Stomach (tissue), 9 donors: ENCODE data around the gene WDR93. TPM values are rescaled to one million over a fixed set of nuclear protein-coding genes. Genes with fewer than 3 reads are reported as not detected.

Experiments used
- DNase-seq, 2 donors: peaks; one replicate each; pipeline versions ENCODE4 v3.0.0 to v3.0.0-alpha.2; 2013 to 2019
- H3K27ac ChIP-seq, 5 donors: fragments of 200-600 bp in 4 of 5; sonication (generic) in 4 of 5; one replicate each; pipeline ENCODE4 v1.5.1; 2013 to 2019; ENCODE audit warnings: mild to moderate bottlenecking in 1 of 5, moderate library complexity in 1 of 5
- H3K27me3 ChIP-seq, 3 donors: fragments of 200-600 bp; sonication (generic); one replicate each; pipeline ENCODE4 v1.5.1; 2017 to 2019; ENCODE audit warnings: mixed run types in 1 of 3
- H3K36me3 ChIP-seq, 4 donors: fragments of 200-600 bp; sonication (generic); 1 replicate in 3 of 4; 2 replicates in 1 of 4; pipeline ENCODE4 v1.5.1; 2016 to 2019
- H3K4me1 ChIP-seq, 4 donors: fragments of 200-600 bp; sonication (generic); one replicate each; pipeline ENCODE4 v1.5.1; 2016 to 2019
- H3K4me3 ChIP-seq, 4 donors: fragments of 200-600 bp; sonication (generic) in 3 of 4; one replicate each; pipeline ENCODE4 v1.5.1; 2016 to 2019; ENCODE audit warnings: mild to moderate bottlenecking in 1 of 4
- H3K9me3 ChIP-seq, 4 donors: fragments of 200-600 bp; sonication (generic); one replicate each; pipeline ENCODE4 v1.5.1; 2016 to 2019
- EP300 ChIP-seq: sonication (generic); formaldehyde crosslinking; IDR thresholded peaks from one replicate; pipeline ENCODE4 v1.6.1; 2017; ENCODE audit warnings: antibody characterized with exemption
- POLR2A ChIP-seq, 4 donors: fragments of 450-650 bp; IDR thresholded peaks; one replicate each; pipeline ENCODE4 v1.6.1; 2016; ENCODE audit warnings: antibody characterized with exemption in 4 of 4, control low read depth in 2 of 4, mild to moderate bottlenecking in 1 of 4, moderate library complexity in 1 of 4
- POLR2AphosphoS5 ChIP-seq, 3 donors: sonication (generic); formaldehyde crosslinking; IDR thresholded peaks; one replicate each; pipeline ENCODE4 v1.6.1; 2016; ENCODE audit warnings: antibody characterized with exemption in 3 of 3
- WGBS, 5 donors: extraction: QIAGEN DNeasy Blood & Tissue Kit in 3 of 5; methylation state at CpG; one replicate each; pipeline versions ENCODE4 v1.1.5 to v1.1.7; 2013 to 2018; 5-methylcytosine and 5-hydroxymethylcytosine counted together
- intact Hi-C: fragments of 100-400 bp; cut with DNase I; formaldehyde crosslinking; loops from one replicate; pipeline ENCODE4 v1.15.1; 2023; ENCODE audit warnings: low total_unique reads
- polyA plus RNA-seq, 3 donors: library from polyadenylated mRNA; stranded (reverse); fragments of 200-250 nt; gene quantifications; one replicate each; pipeline ENCODE4 v1.2.3, GENCODE V29; 2013
- total RNA-seq, 5 donors: library from RNA; depleted of rRNA; stranded (reverse); fragments of >200 nt; gene quantifications; one replicate each; pipeline versions ENCODE4 v1.1.0 to v1.2.3, GENCODE V29; 2014 to 2016
- TF ChIP-seq, protein P1 (sequence below), 7 experiments: fragments of 450-650 bp in 4 of 7; fragments of 200-600 bp in 3 of 7; sonication (generic) in 3 of 7; IDR thresholded peaks; one replicate each; pipeline ENCODE4 v1.5.1; 2016 to 2019; ENCODE audit warnings: antibody characterized with exemption in 7 of 7, control low read depth in 2 of 7, mild to moderate bottlenecking in 1 of 7
- donor health status: healthy with polysubstance abuse.
- donor health status: Bipolar disorder and iron deficiency.
- donor health status: healthy.

Gene WDR93
- total and polyA plus RNA-seq, 8 donors = 0.10 TPM; not detected in 7

DNA sequence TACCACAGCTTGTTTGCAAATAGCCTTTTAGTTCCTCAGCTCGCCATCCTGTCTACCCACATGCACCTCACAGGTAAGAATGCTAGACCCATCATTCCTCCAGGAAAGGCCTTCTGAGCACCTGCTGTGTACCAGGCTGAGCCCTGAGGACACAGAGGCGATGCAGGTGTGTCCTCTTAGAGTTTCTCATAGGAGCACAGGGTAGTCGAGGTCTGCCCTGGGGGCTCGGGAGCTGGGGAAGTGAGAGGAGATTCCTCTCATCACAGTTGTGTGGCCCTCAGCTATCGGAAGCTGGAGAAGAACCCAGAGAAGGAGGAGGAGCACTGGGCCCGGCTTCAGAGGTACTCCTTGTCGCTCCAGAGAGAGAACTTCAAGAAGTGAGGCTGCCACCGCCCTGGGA is 52.4 kb downstream of the WDR93 start:
- WGBS, 5 donors = 83 to 89% (median 84%) methylated on average over 8 of the region's 8 CpGs
- H3K27me3 ChIP-seq = peaks cover 0 to 14% (median 0%) of the 10 kb centered on the region in 3 donors
- H3K27ac ChIP-seq = no peak overlapping the region
- DNase-seq = no peak
- no peaks in the 10 kb centered on the region for H3K36me3 ChIP-seq
- no peaks in the 10 kb centered on the region for H3K9me3 ChIP-seq
- peaks cover 0 to 17% (median 4%) of the 10 kb centered on the region in 4 donors for H3K4me1 ChIP-seq
- TF ChIP-seq, protein P1, sequence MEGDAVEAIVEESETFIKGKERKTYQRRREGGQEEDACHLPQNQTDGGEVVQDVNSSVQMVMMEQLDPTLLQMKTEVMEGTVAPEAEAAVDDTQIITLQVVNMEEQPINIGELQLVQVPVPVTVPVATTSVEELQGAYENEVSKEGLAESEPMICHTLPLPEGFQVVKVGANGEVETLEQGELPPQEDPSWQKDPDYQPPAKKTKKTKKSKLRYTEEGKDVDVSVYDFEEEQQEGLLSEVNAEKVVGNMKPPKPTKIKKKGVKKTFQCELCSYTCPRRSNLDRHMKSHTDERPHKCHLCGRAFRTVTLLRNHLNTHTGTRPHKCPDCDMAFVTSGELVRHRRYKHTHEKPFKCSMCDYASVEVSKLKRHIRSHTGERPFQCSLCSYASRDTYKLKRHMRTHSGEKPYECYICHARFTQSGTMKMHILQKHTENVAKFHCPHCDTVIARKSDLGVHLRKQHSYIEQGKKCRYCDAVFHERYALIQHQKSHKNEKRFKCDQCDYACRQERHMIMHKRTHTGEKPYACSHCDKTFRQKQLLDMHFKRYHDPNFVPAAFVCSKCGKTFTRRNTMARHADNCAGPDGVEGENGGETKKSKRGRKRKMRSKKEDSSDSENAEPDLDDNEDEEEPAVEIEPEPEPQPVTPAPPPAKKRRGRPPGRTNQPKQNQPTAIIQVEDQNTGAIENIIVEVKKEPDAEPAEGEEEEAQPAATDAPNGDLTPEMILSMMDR (IDR thresholded peaks at IDR 0.05) = no peak
- no peak for TF ChIP-seq EP300
- no peak for TF ChIP-seq POLR2A (IDR thresholded peaks at IDR 0.05)
- TF ChIP-seq POLR2AphosphoS5 (IDR thresholded peaks at IDR 0.05) = no peak
- intact Hi-C loops = loop anchor here (10.0 kb wide), 1 partner anchor 98 kb away; no protein-coding TSS in a partner anchor
- H3K4me3 ChIP-seq = no peak overlapping the region

DNA sequence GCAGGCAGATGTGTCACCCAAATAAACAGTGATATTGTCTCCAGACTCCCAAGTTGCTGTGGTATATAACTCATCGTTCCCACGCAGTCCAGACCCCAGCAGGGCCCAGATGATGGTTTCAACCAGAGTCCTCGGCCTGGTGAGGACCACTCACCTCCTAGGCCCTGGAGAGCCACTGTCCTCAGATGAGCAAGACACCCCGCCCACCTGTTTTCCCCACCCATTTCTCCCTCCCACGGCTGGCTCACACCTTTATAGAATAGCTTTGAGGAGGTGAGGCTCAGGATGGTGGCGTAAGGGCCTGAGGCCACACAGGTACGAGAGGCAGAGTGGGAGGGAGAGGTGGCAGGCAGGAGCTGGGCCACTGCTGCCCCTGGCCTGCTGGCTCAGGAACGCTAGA is 53.0 kb downstream of the WDR93 start:
- H3K9me3 ChIP-seq = no peaks in the 10 kb centered on the region
- intact Hi-C loops = loop anchor here (10.0 kb wide), 1 partner anchor 99 kb away; no protein-coding TSS in a partner anchor
- 83 to 88% (median 85%) methylated on average over 8 of the region's 8 CpGs for WGBS, 5 donors
- no peak overlapping the region for H3K27ac ChIP-seq
- peaks cover 0 to 17% (median 4%) of the 10 kb centered on the region in 4 donors for H3K4me1 ChIP-seq
- no peaks in the 10 kb centered on the region for H3K36me3 ChIP-seq
- TF ChIP-seq POLR2AphosphoS5 (IDR thresholded peaks at IDR 0.05) = no peak
- TF ChIP-seq, protein P1 (IDR thresholded peaks at IDR 0.05) = no peak
- no peak for TF ChIP-seq EP300
- no peak for TF ChIP-seq POLR2A (IDR thresholded peaks at IDR 0.05)
- H3K4me3 ChIP-seq = no peak overlapping the region
- peaks cover 0 to 14% (median 0%) of the 10 kb centered on the region in 3 donors for H3K27me3 ChIP-seq
- no peak for DNase-seq

DNA sequence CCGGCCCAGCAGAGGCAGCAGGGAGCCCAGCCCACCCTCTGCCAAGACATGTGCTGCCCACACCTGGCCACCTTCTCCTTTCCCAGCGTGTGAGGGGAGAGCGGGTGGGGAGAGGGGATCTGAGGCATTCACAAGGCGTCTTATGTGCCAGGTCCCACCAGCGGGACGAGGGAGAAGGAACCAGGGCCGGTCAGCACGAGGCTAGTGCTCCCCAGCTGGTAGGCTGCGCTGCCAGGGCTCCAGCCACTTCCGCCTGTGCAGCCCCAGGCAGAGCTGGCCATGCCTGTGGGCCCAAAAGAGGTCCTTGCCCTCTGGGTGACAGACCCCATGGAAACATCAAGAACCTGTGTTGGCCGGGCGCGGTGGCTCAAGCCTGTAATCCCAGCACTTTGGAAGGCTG is 54.5 kb downstream of the WDR93 start:
- no peak for DNase-seq
- WGBS, 5 donors = 68 to 86% (median 81%) methylated on average over 9 to 13 of the region's 13 CpGs
- no peaks in the 10 kb centered on the region for H3K36me3 ChIP-seq
- no peak overlapping the region for H3K27ac ChIP-seq
- intact Hi-C loops = loop anchor here (10.0 kb wide), 1 partner anchor 100 kb away; no protein-coding TSS in a partner anchor
- TF ChIP-seq EP300 (no peak), POLR2AphosphoS5 (IDR thresholded peaks at IDR 0.05) (no peak), POLR2A (IDR thresholded peaks at IDR 0.05) (no peak)
- TF ChIP-seq, protein P1 (IDR thresholded peaks at IDR 0.05) = no peak
- H3K4me1 ChIP-seq = peaks cover 3 to 20% (median 10%) of the 10 kb centered on the region in 4 donors
- peaks cover 0 to 29% (median 5%) of the 10 kb centered on the region in 3 donors for H3K27me3 ChIP-seq
- H3K4me3 ChIP-seq = no peak overlapping the region
- no peaks in the 10 kb centered on the region for H3K9me3 ChIP-seq

DNA sequence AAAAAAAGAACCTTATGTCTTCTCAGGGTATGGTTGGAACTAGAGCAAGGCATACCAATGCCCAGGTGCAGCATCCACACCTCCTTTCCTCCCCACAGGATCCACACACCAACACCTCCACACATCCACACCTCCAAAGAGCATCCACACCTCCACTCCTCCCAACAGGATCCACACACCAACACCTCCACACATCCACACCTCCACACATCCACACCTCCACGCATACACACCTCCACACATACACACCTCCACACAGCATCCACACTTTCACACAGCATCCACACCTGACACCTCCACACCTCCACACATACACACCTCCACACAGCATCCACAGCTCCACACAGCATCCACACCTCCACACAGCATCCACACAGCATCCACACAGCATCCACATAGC is 55.2 kb downstream of the WDR93 start:
- Histone ChIP-seq H3K9me3 (no peaks in the 10 kb centered on the region), H3K4me1 (peaks cover 7 to 22% (median 16%) of the 10 kb centered on the region in 4 donors), H3K27me3 (peaks cover 0 to 34% (median 7%) of the 10 kb centered on the region in 3 donors), H3K27ac (no peak overlapping the region), H3K4me3 (no peak overlapping the region), H3K36me3 (no peaks in the 10 kb centered on the region)
- intact Hi-C loops = loop anchor here (10.0 kb wide), 1 partner anchor 101 kb away; no protein-coding TSS in a partner anchor
- DNase-seq = no peak
- TF ChIP-seq, protein P1 (IDR thresholded peaks at IDR 0.05) = no peak
- no peak for TF ChIP-seq EP300
- TF ChIP-seq POLR2AphosphoS5 (IDR thresholded peaks at IDR 0.05) = no peak
- no peak for TF ChIP-seq POLR2A (IDR thresholded peaks at IDR 0.05)
- WGBS, 5 donors = 0 to 93% (median 50%) methylated on average over 1 of the region's 1 CpG
